Measurements from ENCODE around the gene WDR62. TPM values are rescaled to one million over a fixed set of nuclear protein-coding genes. Genes with fewer than 3 reads are reported as not detected.

The WDR62 gene
- total and polyA plus RNA-seq, 2 of the 8 experiments (the other 6 are each of a cell fraction or from before 2014, with no cell fraction given): 28.2 to 39.5 TPM

DNA sequence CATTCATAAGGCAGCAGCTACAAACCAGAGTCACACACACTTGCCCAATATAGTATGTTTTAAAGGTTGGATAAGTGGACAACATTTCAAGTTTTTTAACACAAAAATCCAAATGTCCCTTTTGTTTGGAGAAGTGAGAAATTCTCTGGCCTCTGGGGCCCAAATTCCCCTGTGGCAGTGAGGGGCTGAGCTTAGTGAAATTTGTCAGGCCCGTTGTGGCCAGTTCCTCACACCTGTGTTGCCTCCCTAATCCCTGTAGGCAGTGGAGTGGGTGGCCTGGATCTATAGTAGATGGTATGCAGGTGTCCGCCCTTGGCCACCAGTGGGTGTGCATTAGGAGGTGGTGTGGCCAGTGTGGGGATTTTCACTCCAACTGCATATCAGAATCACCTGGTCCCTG is 6.7 kb downstream of the WDR62 start:
- 96% methylated on average over 2 of the region's 2 CpGs; no CpG with 5 or more reads in 1 of the 2 experiments for WGBS, 2 experiments (ENCODE audit: extremely low coverage in 1 of 2, insufficient coverage in 1 of 2, insufficient read length in 1 of 2, insufficient replicate concordance in 2 of 2, low coverage in 1 of 2, low lambda C conversion rate in 2 of 2, missing lambda C conversion rate in 1 of 2)

More for the DNA sequence above, 6.7 kb downstream of the WDR62 start:
- Histone ChIP-seq H3K27me3 (replicated peaks in 1 of 4; ENCODE audit: control insufficient read depth in 3 of 4, extremely low read depth in 1 of 4, insufficient read depth in 3 of 4, low read length in 3 of 4) (no peaks in the 10 kb centered on the region), H2BK12ac (ENCODE audit: low read depth, low read length) (no peak overlapping the region), H3K27ac (ENCODE audit: low read depth, low read length) (no peak overlapping the region), H3K4ac (replicated peaks; ENCODE audit: insufficient read length, low read depth, low read length) (no peak overlapping the region), H3K56ac (replicated peaks; ENCODE audit: insufficient read length, low read depth, low read length) (no peak overlapping the region), H3K36me3 (ENCODE audit: control insufficient read depth in 2 of 4, insufficient read depth in 4 of 4, low read length in 3 of 4) (peaks cover 23 to 54% (median 49%) of the 10 kb centered on the region in 4 experiments), H3K4me3 (ENCODE audit: extremely low read depth in 1 of 4, insufficient read depth in 2 of 4, low read depth in 3 of 4, low read length in 4 of 4) (no peak overlapping the region), H3K18ac (ENCODE audit: extremely low read depth, low read length) (no peak overlapping the region), H4K8ac (ENCODE audit: extremely low read depth, insufficient read depth, low read length) (no peak overlapping the region), H3K23ac (ENCODE audit: insufficient read length) (no peak overlapping the region), H4K91ac (replicated peaks; ENCODE audit: insufficient read length, low read length) (no peak overlapping the region), H2BK20ac (ENCODE audit: low read length) (no peak overlapping the region), H3K9me3 (ENCODE audit: insufficient read depth in 2 of 2, low read depth in 1 of 2, low read length in 1 of 2) (no peaks in the 10 kb centered on the region), H3K4me1 (replicated peaks in 1 of 4; ENCODE audit: control insufficient read depth in 3 of 4, insufficient read depth in 4 of 4, low read length in 3 of 4) (no peaks in the 10 kb centered on the region), H3K23me2 (ENCODE audit: low read depth, low read length) (no peaks in the 10 kb centered on the region), H3K9ac (replicated peaks in 1 of 4; ENCODE audit: extremely low read depth in 1 of 4, low read depth in 3 of 4, low read length in 3 of 4) (no peak overlapping the region), H3K79me2 (ENCODE audit: control insufficient read depth in 1 of 2, insufficient read depth in 2 of 2, low read length in 2 of 2) (peaks cover 2 to 23% of the 10 kb centered on the region in 2 experiments; a peak in 3 of 4 replicates), H4K5ac (ENCODE audit: insufficient read length, low read depth, low read length) (no peak overlapping the region), H4K20me1 (replicated peaks in 1 of 2; ENCODE audit: control insufficient read depth in 1 of 2, insufficient read depth in 2 of 2, low read length in 2 of 2) (peaks cover 11 to 20% of the 10 kb centered on the region in 2 experiments), H2AFZ (ENCODE audit: low read length) (no peak overlapping the region), H3K4me2 (ENCODE audit: insufficient read depth in 1 of 2, low read depth in 2 of 2, low read length in 2 of 2) (no peak overlapping the region), H3K79me1 (ENCODE audit: low read depth, low read length) (peaks cover 4% of the 10 kb centered on the region; the same call in 1 of the 2 replicates), H2AK5ac (ENCODE audit: low read depth, low read length) (no peak overlapping the region), H2BK15ac (ENCODE audit: low read length) (no peak overlapping the region), H2BK5ac (ENCODE audit: low read depth, low read length) (no peak overlapping the region), H3K14ac (ENCODE audit: insufficient read length) (no peak overlapping the region), H2BK120ac (replicated peaks; ENCODE audit: low read depth, low read length) (no peak overlapping the region)
- POLR2A ChIA-PET (ENCODE audit: partially characterized antibody): interaction anchor here (0.8 to 1.7 kb wide), 7 partner anchors 12 to 171 kb away, joined by 3 to 6 read pairs (median 3); no protein-coding TSS in a partner anchor
- no peak for DNase-seq (ENCODE audit: low read depth in 1 of 2, low spot score in 2 of 2)
- TF ChIP-seq HDAC6 (IDR thresholded peaks at IDR 0.05; ENCODE audit: low read depth, low read length): no peak
- no peak for TF ChIP-seq EGR1 (IDR thresholded peaks at IDR 0.05; ENCODE audit: borderline replicate concordance, low read depth, low read length)
- TF ChIP-seq, protein P1, sequence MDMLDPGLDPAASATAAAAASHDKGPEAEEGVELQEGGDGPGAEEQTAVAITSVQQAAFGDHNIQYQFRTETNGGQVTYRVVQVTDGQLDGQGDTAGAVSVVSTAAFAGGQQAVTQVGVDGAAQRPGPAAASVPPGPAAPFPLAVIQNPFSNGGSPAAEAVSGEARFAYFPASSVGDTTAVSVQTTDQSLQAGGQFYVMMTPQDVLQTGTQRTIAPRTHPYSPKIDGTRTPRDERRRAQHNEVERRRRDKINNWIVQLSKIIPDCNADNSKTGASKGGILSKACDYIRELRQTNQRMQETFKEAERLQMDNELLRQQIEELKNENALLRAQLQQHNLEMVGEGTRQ (IDR thresholded peaks at IDR 0.05; ENCODE audit: low read length): no peak
- FAIRE-seq: no peak
- CTCF ChIA-PET (ENCODE audit: partially characterized antibody): interaction anchor here (0.6 to 1.6 kb wide), 13 partner anchors 9 to 118 kb away, joined by 3 to 7 read pairs (median 3); no protein-coding TSS in a partner anchor
